Measurements from ENCODE around the gene ARHGEF33. TPM values are rescaled to one million over a fixed set of nuclear protein-coding genes. Genes with fewer than 3 reads are reported as not detected.

ARHGEF33 gene
- total RNA-seq, 1 donor from 2014 or later, result 1.1 TPM

DNA sequence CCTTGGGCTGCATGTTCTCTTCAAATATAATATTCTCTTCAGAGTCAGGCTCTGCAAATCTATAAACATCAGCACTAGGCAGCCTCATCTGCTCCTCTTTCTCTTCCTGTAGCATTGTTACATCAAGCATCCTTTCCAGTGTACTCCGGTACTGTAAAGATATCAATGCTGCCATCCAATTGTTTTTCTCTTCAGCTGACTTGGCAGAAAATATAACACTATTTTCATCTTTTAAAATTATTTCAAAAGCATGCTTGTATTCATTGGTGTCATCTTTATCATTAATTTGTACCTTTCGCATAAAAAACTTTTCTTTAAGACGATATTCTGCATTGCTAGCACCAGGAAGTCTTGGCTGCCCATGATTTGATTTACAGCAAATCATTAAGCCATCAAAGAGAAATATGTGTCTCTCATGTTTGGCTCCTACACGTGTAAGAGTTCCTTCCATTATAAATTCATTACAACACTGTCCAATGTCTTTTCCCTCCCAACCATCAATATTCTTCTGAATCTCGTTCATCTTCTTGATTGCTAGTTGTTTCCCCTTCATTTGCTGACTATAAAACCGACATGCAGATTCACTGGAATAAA lies 133.1 kb downstream of the ARHGEF33 start:
- TF ChIP-seq, protein P1, sequence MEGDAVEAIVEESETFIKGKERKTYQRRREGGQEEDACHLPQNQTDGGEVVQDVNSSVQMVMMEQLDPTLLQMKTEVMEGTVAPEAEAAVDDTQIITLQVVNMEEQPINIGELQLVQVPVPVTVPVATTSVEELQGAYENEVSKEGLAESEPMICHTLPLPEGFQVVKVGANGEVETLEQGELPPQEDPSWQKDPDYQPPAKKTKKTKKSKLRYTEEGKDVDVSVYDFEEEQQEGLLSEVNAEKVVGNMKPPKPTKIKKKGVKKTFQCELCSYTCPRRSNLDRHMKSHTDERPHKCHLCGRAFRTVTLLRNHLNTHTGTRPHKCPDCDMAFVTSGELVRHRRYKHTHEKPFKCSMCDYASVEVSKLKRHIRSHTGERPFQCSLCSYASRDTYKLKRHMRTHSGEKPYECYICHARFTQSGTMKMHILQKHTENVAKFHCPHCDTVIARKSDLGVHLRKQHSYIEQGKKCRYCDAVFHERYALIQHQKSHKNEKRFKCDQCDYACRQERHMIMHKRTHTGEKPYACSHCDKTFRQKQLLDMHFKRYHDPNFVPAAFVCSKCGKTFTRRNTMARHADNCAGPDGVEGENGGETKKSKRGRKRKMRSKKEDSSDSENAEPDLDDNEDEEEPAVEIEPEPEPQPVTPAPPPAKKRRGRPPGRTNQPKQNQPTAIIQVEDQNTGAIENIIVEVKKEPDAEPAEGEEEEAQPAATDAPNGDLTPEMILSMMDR (conservative IDR thresholded peaks at IDR 0.05), result no peak
- no peak for DNase-seq (ENCODE audit: low read depth, low spot score)
- Mint-ChIP-seq H3K27me3 (ENCODE audit: low read depth) (no peaks in the 10 kb centered on the region), H3K36me3 (ENCODE audit: low read depth) (peaks cover 2% of the 10 kb centered on the region), H3K4me3 (no peak overlapping the region), H3K4me1 (peaks cover 7% of the 10 kb centered on the region), H3K9me3 (no peaks in the 10 kb centered on the region), H3K27ac (ENCODE audit: unreplicated experiment) (no peak overlapping the region)

DNA sequence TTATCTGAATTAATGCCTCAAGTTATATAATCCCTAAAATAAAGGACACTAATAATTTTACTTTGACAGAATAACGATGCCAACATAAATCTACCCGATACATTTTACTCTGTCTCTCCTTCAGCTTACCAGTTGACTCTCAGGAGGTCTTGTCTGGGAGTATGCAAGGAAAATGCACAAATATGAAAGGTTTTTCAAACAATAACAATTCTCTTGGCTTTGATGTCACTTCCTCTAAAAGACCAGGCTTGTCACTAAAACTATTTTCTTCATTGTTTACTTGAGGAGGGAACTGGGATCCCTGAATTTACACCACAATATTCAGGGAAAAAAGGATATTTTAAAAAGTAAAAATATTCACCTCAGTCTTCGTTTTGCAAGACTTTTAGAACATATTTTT lies 134.0 kb downstream of the ARHGEF33 start:
- H3K27me3 Mint-ChIP-seq (ENCODE audit: low read depth), result no peaks in the 10 kb centered on the region
- no peak overlapping the region for H3K4me3 Mint-ChIP-seq
- no peaks in the 10 kb centered on the region for H3K9me3 Mint-ChIP-seq
- H3K27ac Mint-ChIP-seq (ENCODE audit: unreplicated experiment), result no peak overlapping the region
- peaks cover 7% of the 10 kb centered on the region for H3K4me1 Mint-ChIP-seq
- H3K36me3 Mint-ChIP-seq (ENCODE audit: low read depth), result peaks cover 2% of the 10 kb centered on the region
- DNase-seq (ENCODE audit: low read depth, low spot score), result no peak
- TF ChIP-seq, protein P1 (conservative IDR thresholded peaks at IDR 0.05), result no peak

DNA sequence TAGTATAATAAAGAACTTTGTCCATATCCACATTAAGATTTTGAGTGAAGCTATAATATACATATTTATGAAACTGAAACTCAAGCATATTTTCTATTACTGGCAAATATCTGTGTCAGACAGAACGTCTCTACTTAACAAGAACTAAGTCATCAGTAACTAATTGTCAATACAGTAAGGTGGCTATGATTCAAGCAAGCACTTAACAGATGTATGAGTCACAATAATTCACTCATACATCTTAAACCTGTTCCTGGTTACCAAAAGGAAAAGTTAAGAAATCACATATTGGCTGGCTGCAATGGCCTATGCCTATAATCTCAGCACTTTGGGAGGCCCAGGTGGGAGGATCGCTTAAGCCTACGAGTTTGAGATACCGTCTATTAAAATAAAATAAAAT lies 135.2 kb downstream of the ARHGEF33 start:
- no peak for DNase-seq (ENCODE audit: low read depth, low spot score)
- Mint-ChIP-seq H3K27me3 (ENCODE audit: low read depth) (no peaks in the 10 kb centered on the region), H3K27ac (ENCODE audit: unreplicated experiment) (no peak overlapping the region), H3K9me3 (no peaks in the 10 kb centered on the region), H3K4me3 (no peak overlapping the region), H3K36me3 (ENCODE audit: low read depth) (peaks cover 2% of the 10 kb centered on the region), H3K4me1 (peaks cover 7% of the 10 kb centered on the region)
- TF ChIP-seq, protein P1 (conservative IDR thresholded peaks at IDR 0.05), result no peak

Other genes starting within 250 kb of the ARHGEF33 start
- gene GALM, start 223.8 kb upstream of the ARHGEF33 start, total RNA-seq, result 11.3 and 12.5 TPM in 2 replicates
- 347 and 356 TPM in 2 replicates for gene SRSF7, start 138.5 kb upstream of the ARHGEF33 start, total RNA-seq
- gene GEMIN6, start 111.7 kb upstream of the ARHGEF33 start, total RNA-seq, result 20.8 and 24.1 TPM in 2 replicates
- 35.8 and 39.5 TPM in 2 replicates for gene DHX57, start 13.9 kb upstream of the ARHGEF33 start, total RNA-seq
- gene MORN2, start 13.9 kb upstream of the ARHGEF33 start, total RNA-seq, result 18.4 and 18.8 TPM in 2 replicates
- gene SOS1, start 231.2 kb downstream of the ARHGEF33 start, total RNA-seq, result 35.5 and 40.6 TPM in 2 replicates

Measured in neural crest cell (in vitro differentiated cells).